ENCODE results near the gene CHST11.

The CHST11 gene

DNA sequence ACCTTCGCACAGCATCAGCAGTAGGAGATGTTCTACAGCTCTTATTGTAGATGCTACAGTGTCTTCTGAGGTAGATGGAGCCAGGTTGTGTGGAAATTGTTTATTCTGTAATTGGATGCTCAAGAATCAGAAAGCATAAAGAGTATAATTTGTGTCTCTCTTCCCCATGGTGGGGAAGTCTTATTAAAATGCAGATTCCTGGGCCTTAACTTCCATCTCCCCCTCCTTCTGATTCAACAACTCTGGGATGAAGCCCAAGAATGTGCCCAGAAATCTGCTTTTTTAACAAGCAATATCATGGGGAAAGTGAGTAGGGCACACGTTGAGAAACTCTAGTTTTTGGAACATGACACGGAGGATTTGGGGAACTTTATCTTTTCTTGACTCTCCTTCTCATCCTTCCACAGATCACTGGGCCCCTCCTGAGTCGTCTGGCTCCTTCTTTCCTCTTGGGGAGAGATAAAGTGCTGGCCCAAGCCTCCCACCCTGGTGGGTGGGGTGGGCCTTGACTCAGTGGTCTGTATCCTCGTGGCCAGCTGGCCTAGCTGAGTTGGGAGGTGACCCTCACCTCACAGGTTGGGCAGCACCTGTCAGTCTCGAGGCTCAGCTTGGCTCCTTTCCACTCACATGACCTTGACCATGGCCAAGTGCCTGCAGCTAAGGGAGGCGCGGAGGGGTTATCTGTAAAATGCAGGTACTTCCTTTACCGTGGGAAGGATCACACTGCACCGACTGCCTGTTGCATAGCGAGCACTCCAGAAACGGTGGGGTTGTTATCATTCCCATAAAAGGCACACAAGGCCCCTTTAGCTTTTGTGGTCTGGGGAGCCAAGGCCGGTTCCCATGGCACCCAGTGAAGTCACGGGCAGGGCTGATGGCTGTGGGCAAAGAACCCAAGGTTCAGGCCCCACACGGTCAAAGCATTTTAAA, 141.9 kb downstream of the CHST11 start:
- no peak for DNase-seq (ENCODE audit: low read depth)
- no peak overlapping the region for H3K4me3 ChIP-seq (ENCODE audit: low read length)
- TF ChIP-seq CTCF (conservative IDR thresholded peaks at IDR 0.05; ENCODE audit: low read length): no peak

DNA sequence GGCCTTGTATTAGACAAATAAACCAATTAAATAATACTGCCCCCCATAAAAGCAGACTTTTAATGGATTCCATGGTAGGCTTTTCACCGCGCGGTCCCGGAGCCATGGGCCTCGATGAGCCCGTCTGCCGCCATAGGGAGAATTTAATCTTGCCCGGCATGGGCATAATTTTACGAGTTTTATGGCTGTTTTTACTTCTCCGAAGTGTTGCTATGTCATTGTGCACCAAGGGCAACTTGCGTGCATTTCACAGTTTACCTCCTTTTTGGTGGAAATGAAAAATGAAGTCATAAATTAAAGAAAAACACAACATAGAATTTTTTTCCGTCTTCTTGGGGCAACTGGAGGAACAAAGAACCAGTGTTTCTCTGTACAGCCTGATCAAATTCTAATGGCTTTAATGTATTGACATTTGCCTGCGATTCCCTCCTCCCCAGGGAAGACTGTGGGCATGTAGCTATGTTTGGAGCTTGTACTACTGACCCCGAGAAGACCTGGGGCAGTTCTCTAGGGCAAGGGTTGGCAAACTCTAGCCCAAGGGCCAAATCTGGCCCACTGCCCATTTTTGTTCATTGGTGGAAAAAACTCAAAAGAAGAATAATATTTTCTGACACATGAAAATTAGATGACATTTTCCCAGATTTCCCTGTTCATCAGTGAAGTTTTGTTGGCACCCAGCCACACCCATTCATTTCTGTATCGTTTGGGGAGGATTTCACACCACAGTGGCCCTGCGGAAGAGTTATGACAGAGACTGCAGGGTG, 142.7 kb downstream of the CHST11 start:
- no peak for DNase-seq (ENCODE audit: low read depth)
- no peak overlapping the region for H3K4me3 ChIP-seq (ENCODE audit: low read length)
- TF ChIP-seq CTCF (conservative IDR thresholded peaks at IDR 0.05; ENCODE audit: low read length): no peak

GRCh38 chr12:104600036-104600712, 143.4 kb downstream of the CHST11 start:
- no peak for TF ChIP-seq CTCF (conservative IDR thresholded peaks at IDR 0.05; ENCODE audit: low read length)
- DNase-seq (ENCODE audit: low read depth): no peak
- no peak overlapping the region for H3K4me3 ChIP-seq (ENCODE audit: low read length)

DNA sequence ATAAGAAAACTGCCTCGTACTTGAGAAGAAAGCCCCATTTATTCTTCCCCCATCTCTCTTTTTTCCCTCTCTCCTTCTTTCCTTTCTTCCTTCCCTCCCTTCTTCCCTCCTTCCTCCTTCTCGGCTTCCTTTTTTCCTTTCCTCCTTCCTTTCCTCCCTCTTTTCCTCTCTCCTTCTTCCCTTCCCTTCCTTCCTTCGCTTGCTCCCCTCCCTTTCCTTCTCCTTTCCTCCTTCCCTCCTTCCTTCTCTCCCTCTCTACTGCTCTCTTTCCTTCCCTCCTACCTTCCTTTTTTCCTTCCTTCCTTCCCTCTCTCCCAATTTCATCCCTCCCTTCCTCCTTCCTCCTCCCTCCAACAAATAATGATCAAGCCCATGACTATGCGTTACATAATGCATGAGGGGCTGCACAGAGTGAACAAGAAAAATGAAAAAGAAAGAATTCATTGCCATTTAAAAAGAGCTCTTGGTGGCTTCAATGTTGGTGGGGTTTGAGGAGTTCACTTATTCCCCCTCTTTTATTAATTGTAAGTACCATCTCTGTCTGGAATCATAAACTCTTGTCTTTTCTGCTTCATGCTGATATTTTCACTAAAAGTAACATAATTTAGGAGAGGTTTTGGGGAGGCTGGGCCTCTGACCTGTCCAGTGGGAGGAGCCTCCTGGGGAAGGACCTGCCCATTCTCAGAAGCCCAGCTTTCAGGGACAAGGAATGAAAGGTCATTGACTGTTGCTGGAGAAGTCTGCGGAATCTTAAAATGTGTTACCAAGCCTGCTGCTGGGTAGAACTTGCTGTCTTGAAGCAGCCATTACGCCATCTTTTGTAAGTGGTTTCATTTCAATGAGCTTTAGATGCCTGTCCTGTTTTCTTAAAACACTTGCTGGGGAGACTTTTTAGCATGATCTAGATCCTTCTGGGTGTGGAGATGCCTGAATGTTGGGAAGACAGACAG, 144.3 kb downstream of the CHST11 start:
- TF ChIP-seq CTCF (conservative IDR thresholded peaks at IDR 0.05; ENCODE audit: low read length): no peak
- H3K4me3 ChIP-seq (ENCODE audit: low read length): no peak overlapping the region
- no peak for DNase-seq (ENCODE audit: low read depth)

- DNase-seq (ENCODE audit: low read depth): no peak
- no peak overlapping the region for H3K4me3 ChIP-seq (ENCODE audit: low read length)
- no peak for TF ChIP-seq CTCF (conservative IDR thresholded peaks at IDR 0.05; ENCODE audit: low read length)
Observed at GRCh38 chr12:104602406-104602805, 145.7 kb downstream of the CHST11 start.

DNA sequence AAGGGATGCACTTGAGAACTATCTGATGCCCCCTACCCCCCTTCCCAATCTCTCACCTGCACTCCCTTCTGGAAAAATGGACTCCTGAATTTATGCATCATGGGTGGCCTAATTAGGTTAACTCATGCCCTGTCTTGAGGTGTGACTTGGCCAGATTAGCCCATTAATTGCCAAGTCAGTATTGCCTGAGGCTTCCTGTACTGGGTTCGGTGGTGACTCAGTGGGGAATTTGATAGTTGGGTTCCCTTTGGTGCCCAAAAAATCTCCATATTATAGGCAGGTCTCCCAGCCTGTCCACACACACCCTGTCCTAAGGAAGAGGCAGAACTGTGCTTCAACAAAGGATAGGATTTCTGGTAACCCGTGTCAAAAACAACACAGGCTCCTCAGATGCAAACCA, 146.1 kb downstream of the CHST11 start:
- no peak for DNase-seq (ENCODE audit: low read depth)
- no peak for TF ChIP-seq CTCF (conservative IDR thresholded peaks at IDR 0.05; ENCODE audit: low read length)
- H3K4me3 ChIP-seq (ENCODE audit: low read length): no peak overlapping the region

Data from AG10803 (cell line).